ENCODE results near the gene ENKD1.

- no peak for TF ChIP-seq CTCF (IDR thresholded peaks at IDR 0.05)
- no peak for TF ChIP-seq EZH2phosphoT487 (IDR thresholded peaks at IDR 0.05)
Measured at GRCh38 chr16:67660564-67661028, 6.0 kb downstream of the ENKD1 start, which contains the start of gene PARD6A.
